ENCODE measurements around the gene NINJ2.

DNA sequence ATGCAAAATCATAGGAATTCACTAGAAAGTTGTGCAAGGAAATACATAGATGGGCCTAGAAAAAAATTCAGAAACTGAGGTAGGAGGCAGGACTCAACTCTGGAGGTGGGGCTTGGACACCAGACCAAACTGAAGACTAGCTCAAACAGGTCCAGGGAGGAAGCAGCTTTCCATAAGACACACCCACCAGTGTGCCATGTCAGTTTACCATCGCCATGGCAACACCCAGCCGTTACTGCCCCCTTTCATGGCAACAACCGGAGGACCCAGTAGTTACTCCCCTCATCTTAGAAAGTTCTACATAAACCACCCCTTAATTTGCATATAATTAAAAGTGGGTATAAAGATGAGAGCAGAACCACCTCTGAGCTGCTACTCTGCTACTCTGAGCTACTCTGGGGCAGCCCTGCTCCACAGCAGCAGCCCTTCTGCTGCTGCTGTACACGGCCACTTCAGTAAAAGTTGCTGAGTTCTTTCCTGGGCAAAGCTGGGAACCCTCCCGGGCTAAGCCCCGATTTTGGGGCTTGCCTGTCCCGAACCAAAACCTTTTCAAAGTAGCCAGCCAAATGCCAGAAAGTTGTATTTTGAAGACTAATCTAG lies 30.8 kb upstream of the NINJ2 start:
- TF ChIP-seq, protein P1, sequence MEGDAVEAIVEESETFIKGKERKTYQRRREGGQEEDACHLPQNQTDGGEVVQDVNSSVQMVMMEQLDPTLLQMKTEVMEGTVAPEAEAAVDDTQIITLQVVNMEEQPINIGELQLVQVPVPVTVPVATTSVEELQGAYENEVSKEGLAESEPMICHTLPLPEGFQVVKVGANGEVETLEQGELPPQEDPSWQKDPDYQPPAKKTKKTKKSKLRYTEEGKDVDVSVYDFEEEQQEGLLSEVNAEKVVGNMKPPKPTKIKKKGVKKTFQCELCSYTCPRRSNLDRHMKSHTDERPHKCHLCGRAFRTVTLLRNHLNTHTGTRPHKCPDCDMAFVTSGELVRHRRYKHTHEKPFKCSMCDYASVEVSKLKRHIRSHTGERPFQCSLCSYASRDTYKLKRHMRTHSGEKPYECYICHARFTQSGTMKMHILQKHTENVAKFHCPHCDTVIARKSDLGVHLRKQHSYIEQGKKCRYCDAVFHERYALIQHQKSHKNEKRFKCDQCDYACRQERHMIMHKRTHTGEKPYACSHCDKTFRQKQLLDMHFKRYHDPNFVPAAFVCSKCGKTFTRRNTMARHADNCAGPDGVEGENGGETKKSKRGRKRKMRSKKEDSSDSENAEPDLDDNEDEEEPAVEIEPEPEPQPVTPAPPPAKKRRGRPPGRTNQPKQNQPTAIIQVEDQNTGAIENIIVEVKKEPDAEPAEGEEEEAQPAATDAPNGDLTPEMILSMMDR (IDR thresholded peaks at IDR 0.05): no peak
- no peak for TF ChIP-seq POLR2A (IDR thresholded peaks at IDR 0.05)
- TF ChIP-seq POLR2AphosphoS5 (IDR thresholded peaks at IDR 0.05): no peak
